ENCODE results near the gene GREM2. TPM values are rescaled to one million over a fixed set of nuclear protein-coding genes. Genes with fewer than 3 reads are reported as not detected.
A peak's percentile ranks its signal among the peaks of the same experiment; 100 is the strongest.

Gene GREM2
- total RNA-seq, 1 experiment from 2014 or later, result 0.17 TPM

DNA sequence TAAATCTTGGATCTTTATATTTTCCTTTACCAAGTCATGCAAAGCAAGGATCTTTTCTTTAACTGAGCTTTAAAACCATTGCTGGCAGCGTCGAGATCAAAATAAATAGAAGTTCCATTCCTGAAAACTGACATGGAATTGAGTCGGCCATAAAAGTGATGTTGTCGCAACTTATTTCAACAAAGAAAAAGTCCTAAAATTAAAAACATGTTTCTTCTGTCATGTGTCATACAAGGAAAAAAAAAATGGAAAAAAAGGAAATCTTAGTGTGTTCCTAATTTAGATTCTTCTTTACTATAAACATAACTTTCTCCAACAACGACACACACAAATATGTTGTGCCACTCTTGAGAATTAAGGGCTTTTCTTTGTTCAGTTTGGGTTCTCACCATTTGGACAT is 34.9 kb downstream of the GREM2 start:
- Mint-ChIP-seq H3K4me1 (peaks cover 12% of the 10 kb centered on the region), H3K9me3 (no peaks in the 10 kb centered on the region), H3K27me3 (ENCODE audit: low read depth) (no peaks in the 10 kb centered on the region), H3K36me3 (no peaks in the 10 kb centered on the region), H3K4me3 (no peak overlapping the region), H3K27ac (no peak overlapping the region; the same call in 1 of the 2 replicates)
- TF ChIP-seq GRHL2 (CRISPR knock-in tag; IDR thresholded peaks at IDR 0.05; ENCODE audit: insufficient replicate concordance, severe bottlenecking) (no peak), HMGA2 (CRISPR knock-in tag; IDR thresholded peaks at IDR 0.05) (no peak), NR2C2 (CRISPR knock-in tag; IDR thresholded peaks at IDR 0.05) (no peak), ZBTB21 (CRISPR knock-in tag; IDR thresholded peaks at IDR 0.05; ENCODE audit: borderline replicate concordance) (no peak), MXD4 (CRISPR knock-in tag; IDR thresholded peaks at IDR 0.05; ENCODE audit: borderline replicate concordance) (no peak), ZNF263 (CRISPR knock-in tag; IDR thresholded peaks at IDR 0.05; ENCODE audit: low read depth) (no peak), E2F1 (CRISPR knock-in tag; IDR thresholded peaks at IDR 0.05) (no peak), MYBL2 (CRISPR knock-in tag; IDR thresholded peaks at IDR 0.05) (no peak), E2F5 (CRISPR knock-in tag; IDR thresholded peaks at IDR 0.05) (no peak), PRDM15 (CRISPR knock-in tag; IDR thresholded peaks at IDR 0.05) (no peak), CREB1 (CRISPR knock-in tag; IDR thresholded peaks at IDR 0.05) (no peak), ZNF416 (CRISPR knock-in tag; IDR thresholded peaks at IDR 0.05) (no peak), JAZF1 (CRISPR knock-in tag; IDR thresholded peaks at IDR 0.05) (no peak), ATF1 (CRISPR knock-in tag; IDR thresholded peaks at IDR 0.05) (no peak), TP53 (CRISPR knock-in tag; IDR thresholded peaks at IDR 0.05) (no peak), ETV6 (CRISPR knock-in tag; IDR thresholded peaks at IDR 0.05) (no peak)
- TF ChIP-seq, protein P1, sequence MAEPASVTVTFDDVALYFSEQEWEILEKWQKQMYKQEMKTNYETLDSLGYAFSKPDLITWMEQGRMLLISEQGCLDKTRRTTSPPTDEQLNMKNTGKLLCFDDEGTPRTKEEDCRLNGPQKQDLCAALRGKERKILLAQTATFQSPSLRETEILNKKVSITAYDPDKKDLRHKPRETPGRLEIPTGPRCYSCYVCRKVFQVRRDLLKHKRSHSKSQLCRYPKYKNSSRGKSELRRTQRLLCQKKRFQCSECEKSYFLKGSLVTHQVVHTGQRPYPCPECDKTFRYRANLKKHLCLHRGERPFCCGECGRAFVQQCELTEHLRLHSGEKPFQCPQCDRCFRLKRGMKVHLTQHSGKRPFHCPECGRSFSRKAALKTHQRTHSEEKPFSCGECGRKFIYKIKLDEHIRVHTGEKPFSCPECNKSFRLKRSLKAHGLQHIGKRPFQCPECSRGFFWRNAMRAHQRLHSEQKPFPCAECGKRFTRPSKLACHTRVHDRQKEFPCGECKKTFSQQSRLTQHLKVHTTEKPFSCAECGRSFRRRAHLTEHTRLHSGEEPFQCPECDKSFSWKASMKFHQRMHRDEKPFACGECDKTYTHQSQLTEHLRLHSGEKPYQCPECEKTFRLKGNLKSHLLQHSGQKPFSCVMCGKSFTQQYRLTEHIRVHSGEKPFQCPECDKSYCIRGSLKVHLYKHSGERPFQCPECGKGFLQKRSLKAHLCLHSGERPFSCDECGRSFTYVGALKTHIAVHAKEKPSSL (CRISPR knock-in tag; conservative IDR thresholded peaks at IDR 0.05), result no peak
- ChIA-PET CTCF (no interaction called here), POLR2A (no interaction called here)
- no peak for DNase-seq (ENCODE audit: low spot score)
- ATAC-seq, result no peak

DNA sequence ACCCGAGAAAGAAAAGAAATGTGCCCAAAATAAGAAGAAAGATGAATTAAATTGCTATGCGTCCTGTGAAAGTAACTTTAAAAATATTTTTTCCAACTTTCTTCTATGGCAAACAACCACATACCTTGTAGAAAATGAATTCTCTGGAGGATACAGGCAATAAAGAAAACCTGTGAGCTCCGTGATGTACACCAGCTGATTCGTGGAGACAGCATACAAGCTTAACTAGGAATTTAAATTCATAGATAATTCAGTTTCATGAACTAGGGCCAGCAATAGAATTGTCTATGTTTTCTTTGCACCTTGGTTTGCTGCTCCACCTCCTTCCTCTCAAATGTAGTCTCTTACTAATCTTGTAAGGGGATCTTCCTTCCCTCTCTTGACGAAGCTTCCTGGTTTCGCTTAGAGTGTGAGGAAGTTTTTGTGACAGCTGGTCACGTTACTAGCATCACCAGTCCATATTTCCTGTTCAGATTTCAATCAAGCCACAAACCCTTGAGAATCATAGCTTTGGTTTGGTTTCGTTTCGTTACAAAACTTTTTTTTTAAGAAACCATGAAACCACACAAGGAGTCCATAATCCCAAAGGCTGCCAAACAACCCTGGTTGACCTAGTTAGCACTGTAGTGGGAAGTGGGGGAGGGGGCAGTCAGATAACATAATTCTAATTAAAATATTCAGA is 35.8 kb downstream of the GREM2 start:
- Mint-ChIP-seq H3K4me1 (peaks cover 12% of the 10 kb centered on the region), H3K9me3 (no peaks in the 10 kb centered on the region), H3K4me3 (no peak overlapping the region), H3K36me3 (no peaks in the 10 kb centered on the region), H3K27ac (peak overlapping the region; percentile 52; the same call in 1 of the 2 replicates), H3K27me3 (ENCODE audit: low read depth) (no peaks in the 10 kb centered on the region)
- ATAC-seq (no peak), DNase-seq (ENCODE audit: low spot score) (no peak)
- ChIA-PET POLR2A (no interaction called here), CTCF (interaction anchor here (0.6 to 1.2 kb wide), 2 partner anchors 83 to 392 kb away, joined by 3 to 6 read pairs; no protein-coding TSS in a partner anchor)
- TF ChIP-seq, protein P2, sequence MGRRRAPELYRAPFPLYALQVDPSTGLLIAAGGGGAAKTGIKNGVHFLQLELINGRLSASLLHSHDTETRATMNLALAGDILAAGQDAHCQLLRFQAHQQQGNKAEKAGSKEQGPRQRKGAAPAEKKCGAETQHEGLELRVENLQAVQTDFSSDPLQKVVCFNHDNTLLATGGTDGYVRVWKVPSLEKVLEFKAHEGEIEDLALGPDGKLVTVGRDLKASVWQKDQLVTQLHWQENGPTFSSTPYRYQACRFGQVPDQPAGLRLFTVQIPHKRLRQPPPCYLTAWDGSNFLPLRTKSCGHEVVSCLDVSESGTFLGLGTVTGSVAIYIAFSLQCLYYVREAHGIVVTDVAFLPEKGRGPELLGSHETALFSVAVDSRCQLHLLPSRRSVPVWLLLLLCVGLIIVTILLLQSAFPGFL (CRISPR knock-in tag; IDR thresholded peaks at IDR 0.05; ENCODE audit: borderline replicate concordance), result no peak
- TF ChIP-seq ZNF232 (CRISPR knock-in tag; IDR thresholded peaks at IDR 0.05), result no peak
- no peak for TF ChIP-seq IRF2 (CRISPR knock-in tag; IDR thresholded peaks at IDR 0.05; ENCODE audit: borderline replicate concordance, low read depth)
- TF ChIP-seq HMGA2 (CRISPR knock-in tag; IDR thresholded peaks at IDR 0.05), result no peak
- no peak for TF ChIP-seq TEAD4 (CRISPR knock-in tag; IDR thresholded peaks at IDR 0.05)
- TF ChIP-seq ZNF423 (CRISPR knock-in tag; IDR thresholded peaks at IDR 0.05), result no peak
- no peak for TF ChIP-seq E2F4 (CRISPR knock-in tag; IDR thresholded peaks at IDR 0.05; ENCODE audit: borderline replicate concordance, low read depth)
- TF ChIP-seq, protein P3, sequence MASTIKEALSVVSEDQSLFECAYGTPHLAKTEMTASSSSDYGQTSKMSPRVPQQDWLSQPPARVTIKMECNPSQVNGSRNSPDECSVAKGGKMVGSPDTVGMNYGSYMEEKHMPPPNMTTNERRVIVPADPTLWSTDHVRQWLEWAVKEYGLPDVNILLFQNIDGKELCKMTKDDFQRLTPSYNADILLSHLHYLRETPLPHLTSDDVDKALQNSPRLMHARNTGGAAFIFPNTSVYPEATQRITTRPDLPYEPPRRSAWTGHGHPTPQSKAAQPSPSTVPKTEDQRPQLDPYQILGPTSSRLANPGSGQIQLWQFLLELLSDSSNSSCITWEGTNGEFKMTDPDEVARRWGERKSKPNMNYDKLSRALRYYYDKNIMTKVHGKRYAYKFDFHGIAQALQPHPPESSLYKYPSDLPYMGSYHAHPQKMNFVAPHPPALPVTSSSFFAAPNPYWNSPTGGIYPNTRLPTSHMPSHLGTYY (CRISPR knock-in tag; IDR thresholded peaks at IDR 0.05), result no peak
- no peak for TF ChIP-seq CBFB (CRISPR knock-in tag; IDR thresholded peaks at IDR 0.05; ENCODE audit: low read depth)

Measured in WTC11 (cell line).